ENCODE results near the gene RAMP3. TPM values are rescaled to one million over a fixed set of nuclear protein-coding genes. Genes with fewer than 3 reads are reported as not detected.

RAMP3 gene
- total RNA-seq, 4 donors from 2014 or later, result 9.6 to 39.3 (median 33.2) TPM

DNA sequence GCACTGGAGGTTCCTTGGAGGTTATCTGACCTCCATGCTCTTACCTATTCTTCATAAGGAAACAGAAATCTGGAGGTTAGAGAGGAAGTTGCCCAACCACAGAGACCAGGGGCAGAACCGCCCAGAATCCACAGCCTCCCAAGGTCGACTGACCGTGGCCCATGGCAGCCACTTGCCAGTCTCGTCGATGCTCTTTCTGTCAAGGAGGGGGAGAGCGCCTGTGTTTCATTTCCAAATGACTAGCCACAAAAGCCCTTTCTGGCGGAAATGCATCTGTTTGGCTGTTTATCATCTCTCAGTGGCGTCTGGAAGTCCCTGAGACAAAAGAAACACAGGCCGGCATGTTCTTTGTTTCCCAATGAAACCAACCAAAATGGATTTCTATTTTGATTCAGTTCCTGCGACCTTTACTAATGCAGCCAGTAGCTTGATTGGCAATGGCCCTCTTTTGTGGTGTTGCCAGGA is 2.9 kb downstream of the RAMP3 start:
- no peaks in the 10 kb centered on the region for H3K36me3 ChIP-seq
- TF ChIP-seq POLR2A (IDR thresholded peaks at IDR 0.05), result no peak
- TF ChIP-seq, protein P1, sequence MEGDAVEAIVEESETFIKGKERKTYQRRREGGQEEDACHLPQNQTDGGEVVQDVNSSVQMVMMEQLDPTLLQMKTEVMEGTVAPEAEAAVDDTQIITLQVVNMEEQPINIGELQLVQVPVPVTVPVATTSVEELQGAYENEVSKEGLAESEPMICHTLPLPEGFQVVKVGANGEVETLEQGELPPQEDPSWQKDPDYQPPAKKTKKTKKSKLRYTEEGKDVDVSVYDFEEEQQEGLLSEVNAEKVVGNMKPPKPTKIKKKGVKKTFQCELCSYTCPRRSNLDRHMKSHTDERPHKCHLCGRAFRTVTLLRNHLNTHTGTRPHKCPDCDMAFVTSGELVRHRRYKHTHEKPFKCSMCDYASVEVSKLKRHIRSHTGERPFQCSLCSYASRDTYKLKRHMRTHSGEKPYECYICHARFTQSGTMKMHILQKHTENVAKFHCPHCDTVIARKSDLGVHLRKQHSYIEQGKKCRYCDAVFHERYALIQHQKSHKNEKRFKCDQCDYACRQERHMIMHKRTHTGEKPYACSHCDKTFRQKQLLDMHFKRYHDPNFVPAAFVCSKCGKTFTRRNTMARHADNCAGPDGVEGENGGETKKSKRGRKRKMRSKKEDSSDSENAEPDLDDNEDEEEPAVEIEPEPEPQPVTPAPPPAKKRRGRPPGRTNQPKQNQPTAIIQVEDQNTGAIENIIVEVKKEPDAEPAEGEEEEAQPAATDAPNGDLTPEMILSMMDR (IDR thresholded peaks at IDR 0.05 in 4 of 5, conservative IDR thresholded peaks at IDR 0.05 in 1 of 5), result no peak
- intact Hi-C loops (cut with DNase I; ENCODE audit: low total_unique reads) (no loop called here), in situ Hi-C loops (cut with MboI; ENCODE audit: low sequenced_read_pairs in 4 of 4) (loop anchor here (25.0 kb wide), 1 partner anchor 702 kb away; the partner anchor contains the start of gene CCDC201 (in 4 of the 4))
- H3K4me3 ChIP-seq, result peak overlapping the region in 1 of 4 donors; percentile 16
- DNase-seq (no peak), ATAC-seq (peak in 1 of 2 donors; percentile 30)
- H3K27me3 ChIP-seq, result peaks cover 4 to 12% (median 7%) of the 10 kb centered on the region in 3 donors
- no peaks in the 10 kb centered on the region for H3K9me3 ChIP-seq
- H3K4me1 ChIP-seq, result no peaks in the 10 kb centered on the region
- peak overlapping the region in 1 of 4 donors; percentile 22 for H3K27ac ChIP-seq

DNA sequence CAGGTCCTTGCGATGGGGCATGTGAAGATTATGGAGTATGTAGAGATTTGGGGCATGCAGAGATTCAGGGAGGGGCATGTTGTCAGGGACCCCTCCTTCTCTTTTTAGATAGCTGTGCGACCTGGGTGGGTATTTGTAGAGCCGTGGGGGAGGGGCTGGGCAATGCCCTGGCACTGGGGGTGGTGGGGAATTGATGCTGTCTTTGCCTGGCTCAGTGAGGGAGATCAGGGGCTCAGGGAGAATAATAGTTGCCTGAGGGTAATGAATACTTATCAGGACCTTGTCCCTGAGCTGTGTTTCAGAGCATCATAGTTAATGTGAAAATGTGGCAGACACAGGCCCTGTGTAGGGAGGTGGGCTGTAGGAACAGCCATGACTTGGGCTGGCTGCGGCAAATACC is 3.5 kb downstream of the RAMP3 start:
- in situ Hi-C loops (cut with MboI; ENCODE audit: low sequenced_read_pairs in 4 of 4) (loop anchor here (25.0 kb wide), 1 partner anchor 701 kb away; the partner anchor contains the start of gene CCDC201 (in 4 of the 4)), intact Hi-C loops (cut with DNase I; ENCODE audit: low total_unique reads) (no loop called here)
- Histone ChIP-seq H3K9me3 (no peaks in the 10 kb centered on the region), H3K27me3 (peaks cover 4 to 12% (median 7%) of the 10 kb centered on the region in 3 donors), H3K4me3 (no peak overlapping the region), H3K4me1 (no peaks in the 10 kb centered on the region), H3K36me3 (no peaks in the 10 kb centered on the region), H3K27ac (peak overlapping the region in 1 of 4 donors; percentile 22)
- ATAC-seq (no peak), DNase-seq (no peak)
- TF ChIP-seq, protein P1 (IDR thresholded peaks at IDR 0.05 in 4 of 5, conservative IDR thresholded peaks at IDR 0.05 in 1 of 5), result no peak
- no peak for TF ChIP-seq POLR2A (IDR thresholded peaks at IDR 0.05)

DNA sequence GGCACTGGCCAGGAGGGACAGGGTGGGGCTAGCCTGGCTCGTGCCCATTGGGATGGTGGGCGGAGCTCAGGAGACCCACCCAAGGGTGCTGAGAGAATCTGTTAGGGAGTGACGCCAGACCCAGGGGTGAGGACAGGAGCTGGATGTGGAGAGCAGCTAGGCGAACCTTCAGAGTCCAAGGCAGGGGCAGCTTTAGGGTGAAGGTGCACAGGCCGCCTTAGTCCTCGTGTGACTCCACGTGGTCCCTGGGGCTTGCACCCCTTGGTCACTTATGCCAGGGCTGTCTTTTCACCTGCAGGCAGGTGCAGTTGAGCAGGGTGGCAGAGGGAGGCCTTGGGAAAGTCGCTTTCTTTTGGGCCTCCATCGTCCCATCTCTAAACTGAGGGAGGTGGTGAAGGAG is 4.3 kb downstream of the RAMP3 start:
- no peak overlapping the region for H3K4me3 ChIP-seq
- H3K36me3 ChIP-seq, result no peaks in the 10 kb centered on the region
- H3K27me3 ChIP-seq, result peaks cover 4 to 12% (median 7%) of the 10 kb centered on the region in 3 donors
- no peak overlapping the region for H3K27ac ChIP-seq
- DNase-seq, result no peak
- no peak for ATAC-seq
- H3K9me3 ChIP-seq, result no peaks in the 10 kb centered on the region
- intact Hi-C loops (cut with DNase I; ENCODE audit: low total_unique reads), result no loop called here
- H3K4me1 ChIP-seq, result no peaks in the 10 kb centered on the region
- no peak for TF ChIP-seq POLR2A (IDR thresholded peaks at IDR 0.05)
- TF ChIP-seq, protein P1 (IDR thresholded peaks at IDR 0.05 in 4 of 5, conservative IDR thresholded peaks at IDR 0.05 in 1 of 5), result no peak
- in situ Hi-C loops (cut with MboI; ENCODE audit: low sequenced_read_pairs in 4 of 4), result loop anchor here (25.0 kb wide), 1 partner anchor 700 kb away; the partner anchor contains the start of gene CCDC201 (in 4 of the 4)

DNA sequence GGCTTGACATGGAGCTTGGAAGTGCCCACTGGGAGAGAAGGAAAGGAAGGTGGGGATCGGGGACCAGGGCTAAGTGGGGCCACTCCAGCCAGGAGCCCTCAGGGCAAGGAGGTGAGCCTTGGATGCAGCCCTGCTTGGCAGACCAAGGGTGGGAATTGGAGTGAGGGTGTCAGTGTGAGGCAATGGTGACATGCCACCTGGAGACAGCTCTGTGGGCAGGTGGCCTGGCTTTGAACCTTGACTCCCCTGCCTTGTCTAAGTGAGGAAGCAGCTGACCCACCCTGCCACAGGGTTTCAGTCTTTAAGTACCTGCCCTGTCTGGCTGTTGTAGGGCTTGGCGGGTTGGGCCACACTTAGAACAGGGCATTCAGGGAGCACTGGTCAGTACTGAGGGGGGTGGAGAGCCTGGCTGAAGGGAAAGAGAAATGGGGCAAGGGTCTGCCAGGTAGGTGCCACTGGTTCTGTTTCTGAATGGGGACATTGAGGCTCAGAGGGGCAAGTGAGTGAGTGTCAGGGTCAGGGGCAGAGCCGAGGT is 4.8 kb downstream of the RAMP3 start:
- intact Hi-C loops (cut with DNase I; ENCODE audit: low total_unique reads), result no loop called here
- in situ Hi-C loops (cut with MboI; ENCODE audit: low sequenced_read_pairs in 4 of 4), result loop anchor here (25.0 kb wide), 1 partner anchor 700 kb away; the partner anchor contains the start of gene CCDC201 (in 4 of the 4)

More for the DNA sequence above, 4.8 kb downstream of the RAMP3 start:
- no peak overlapping the region for H3K4me3 ChIP-seq
- TF ChIP-seq, protein P1 (IDR thresholded peaks at IDR 0.05 in 4 of 5, conservative IDR thresholded peaks at IDR 0.05 in 1 of 5), result no peak
- no peak for TF ChIP-seq POLR2A (IDR thresholded peaks at IDR 0.05)
- H3K27ac ChIP-seq, result no peak overlapping the region
- H3K36me3 ChIP-seq, result no peaks in the 10 kb centered on the region
- peaks cover 4 to 7% (median 7%) of the 10 kb centered on the region in 3 donors for H3K27me3 ChIP-seq
- ATAC-seq (no peak), DNase-seq (no peak)
- no peaks in the 10 kb centered on the region for H3K9me3 ChIP-seq
- H3K4me1 ChIP-seq, result no peaks in the 10 kb centered on the region
